RCC 7860 (cell line): ENCODE data around the gene AFF4.
"Not testable (repeated sequence)": the region's sequence is repeated elsewhere in the genome, so short reads cannot be mapped to it uniquely, and the experiment has no call there.

Experiments
- DNase-seq: peaks from one replicate; pipeline ENCODE4 v3.0.0-alpha.2; 2015; ENCODE audit warnings: low spot score
- FAIRE-seq: peaks from 2 replicates; lab custom pipeline; 2012; peaks lifted over from hg19 to GRCh38; lab: Jason Lieb, UNC

The AFF4 gene

GRCh38 chr5:132963171-132964104 lies at the start of gene AFF4:
Gene AFF4 (minus strand): TSS chr5:132963634. CDS start chr5:132937189, 26,445 bp downstream.
- DNase-seq = peak; percentile 89
- FAIRE-seq = peak; percentile 14

GRCh38 chr5:133008455-133008854 lies 45.0 kb upstream of the AFF4 start:
- not testable (repeated sequence) for DNase-seq, FAIRE-seq

GRCh38 chr5:133006653-133007052 lies 43.2 kb upstream of the AFF4 start:
- no peak for FAIRE-seq
- DNase-seq = no peak

GRCh38 chr5:132999246-132999645 lies 35.8 kb upstream of the AFF4 start:
- FAIRE-seq = no peak
- DNase-seq = no peak

- FAIRE-seq = no peak
- DNase-seq = no peak
Measured at GRCh38 chr5:132998556-132998955, 35.1 kb upstream of the AFF4 start.

- FAIRE-seq (no peak), DNase-seq (no peak)
Measured at GRCh38 chr5:132996307-132996706, 32.9 kb upstream of the AFF4 start.

GRCh38 chr5:132987531-132988408 lies 24.3 kb upstream of the AFF4 start:
- FAIRE-seq (no peak), DNase-seq (no peak)

GRCh38 chr5:132982971-132983370 lies 19.5 kb upstream of the AFF4 start:
- FAIRE-seq, DNase-seq: not testable (repeated sequence)

- FAIRE-seq (no peak), DNase-seq (no peak)
Measured at GRCh38 chr5:132981288-132981687, 17.9 kb upstream of the AFF4 start.

GRCh38 chr5:132979976-132980375 lies 16.5 kb upstream of the AFF4 start:
- FAIRE-seq = no peak
- no peak for DNase-seq

- FAIRE-seq = peak; percentile 17
- DNase-seq = peak; percentile 16
Measured at GRCh38 chr5:132979367-132979940, 16.0 kb upstream of the AFF4 start.

GRCh38 chr5:132976852-132977251 lies 13.4 kb upstream of the AFF4 start:
- DNase-seq (no peak), FAIRE-seq (no peak)

- not testable (repeated sequence) for DNase-seq
Measured at GRCh38 chr5:132972436-132972828, 9.0 kb upstream of the AFF4 start.

GRCh38 chr5:132971483-132972435 lies 8.3 kb upstream of the AFF4 start:
- DNase-seq (no peak), FAIRE-seq (no peak)

More at GRCh38 chr5:132972436-132972828, 9.0 kb upstream of the AFF4 start:
- FAIRE-seq = not testable (repeated sequence)

GRCh38 chr5:132965120-132965519 lies 1.7 kb upstream of the AFF4 start:
- FAIRE-seq (no peak), DNase-seq (no peak)

- FAIRE-seq (no peak), DNase-seq (peak; percentile 44)
Measured at GRCh38 chr5:132962429-132963021, 909 bp downstream of the AFF4 start.

GRCh38 chr5:132961887-132962286 lies 1.5 kb downstream of the AFF4 start:
- FAIRE-seq = peak; percentile 73
- DNase-seq = peak; percentile 20

GRCh38 chr5:132961123-132961815 lies 2.2 kb downstream of the AFF4 start:
- not testable (repeated sequence) for DNase-seq, FAIRE-seq
